GM19328 (cell line): ENCODE measurements around the gene PPP4R3A.
"Not testable (repeated sequence)": the region's sequence is repeated elsewhere in the genome, so short reads cannot be mapped to it uniquely, and the experiment has no call there.

Experiments used
- ATAC-seq: cut with Tn5 transposase; IDR thresholded peaks from one replicate; pipeline ENCODE4 v1.9.1; 2021; ENCODE audit warnings: mild to moderate bottlenecking, moderate library complexity; ENCODE audit not compliant: unreplicated experiment

Gene PPP4R3A

GRCh38 chr14:91506226-91506625 is 3.9 kb downstream of the PPP4R3A start:
- no peak for ATAC-seq

GRCh38 chr14:91503000-91503504 is 7.1 kb downstream of the PPP4R3A start:
- ATAC-seq = no peak

GRCh38 chr14:91501951-91502930 is 7.9 kb downstream of the PPP4R3A start:
- no peak for ATAC-seq

GRCh38 chr14:91501348-91501747 is 8.8 kb downstream of the PPP4R3A start:
- no peak for ATAC-seq

GRCh38 chr14:91496790-91497189 is 13.3 kb downstream of the PPP4R3A start:
- no peak for ATAC-seq

- not testable (repeated sequence) for ATAC-seq
Measured at GRCh38 chr14:91494392-91495065, 15.6 kb downstream of the PPP4R3A start.

- ATAC-seq = no peak
Measured at GRCh38 chr14:91493169-91493568, 16.9 kb downstream of the PPP4R3A start.

- ATAC-seq = no peak
Measured at GRCh38 chr14:91484744-91485143, 25.4 kb downstream of the PPP4R3A start.

- no peak for ATAC-seq
Measured at GRCh38 chr14:91484186-91484585, 25.9 kb downstream of the PPP4R3A start.

GRCh38 chr14:91482263-91483013 is 27.7 kb downstream of the PPP4R3A start:
- no peak for ATAC-seq

- ATAC-seq = no peak
Measured at GRCh38 chr14:91477388-91477787, 32.7 kb downstream of the PPP4R3A start.

- ATAC-seq = no peak
Measured at GRCh38 chr14:91473046-91473445, 37.1 kb downstream of the PPP4R3A start.

- no peak for ATAC-seq
Measured at GRCh38 chr14:91470216-91470615, 39.9 kb downstream of the PPP4R3A start.

GRCh38 chr14:91466192-91466591 is 43.9 kb downstream of the PPP4R3A start:
- no peak for ATAC-seq

- no peak for ATAC-seq
Measured at GRCh38 chr14:91464615-91465205, 45.4 kb downstream of the PPP4R3A start.

- ATAC-seq = no peak
Measured at GRCh38 chr14:91458612-91459011, 51.5 kb downstream of the PPP4R3A start.

GRCh38 chr14:91456283-91456682 is 53.8 kb downstream of the PPP4R3A start:
- no peak for ATAC-seq

- ATAC-seq = no peak
Measured at GRCh38 chr14:91454580-91454979, 55.5 kb downstream of the PPP4R3A start.

GRCh38 chr14:91454155-91454554 is 56.0 kb downstream of the PPP4R3A start:
- ATAC-seq = no peak

- ATAC-seq = no peak
Measured at GRCh38 chr14:91453744-91454143, 56.4 kb downstream of the PPP4R3A start.
